BE2C (cell line): ENCODE results near the gene ST6GALNAC5.

Experiments used
- DNase-seq: peaks from one replicate; pipeline ENCODE4 v3.0.0-alpha.2; 2020
- H3K27me3 ChIP-seq: fragments of 250-450 bp; sonication (Bioruptor Pico); 2 replicates; pipeline ENCODE4 v1.5.1; 2020; ENCODE audit warnings: mild to moderate bottlenecking
- H3K36me3 ChIP-seq: fragments of 250-450 bp; sonication (Bioruptor Pico); 2 replicates; pipeline ENCODE4 v1.5.1; 2020; ENCODE audit warnings: mild to moderate bottlenecking
- H3K4me1 ChIP-seq: fragments of 250-450 bp; sonication (Bioruptor Pico); 2 replicates; pipeline ENCODE4 v1.5.1; 2020
- H3K4me3 ChIP-seq: 2 replicates; pipeline ENCODE4 v1.5.1; 2011; ENCODE audit warnings: low read depth, low read length
- H3K9me3 ChIP-seq: fragments of 250-450 bp; sonication (Bioruptor Pico); 2 replicates; pipeline ENCODE4 v1.5.1; 2020
- CTCF ChIP-seq: IDR thresholded peaks from 2 replicates; pipeline ENCODE4 v1.5.1; 2012; ENCODE audit warnings: mild to moderate bottlenecking, low read depth, low read length

Gene ST6GALNAC5

GRCh38 chr1:76841460-76841859, 25.8 kb upstream of the ST6GALNAC5 start:
- H3K4me3 ChIP-seq: no peak overlapping the region

DNA sequence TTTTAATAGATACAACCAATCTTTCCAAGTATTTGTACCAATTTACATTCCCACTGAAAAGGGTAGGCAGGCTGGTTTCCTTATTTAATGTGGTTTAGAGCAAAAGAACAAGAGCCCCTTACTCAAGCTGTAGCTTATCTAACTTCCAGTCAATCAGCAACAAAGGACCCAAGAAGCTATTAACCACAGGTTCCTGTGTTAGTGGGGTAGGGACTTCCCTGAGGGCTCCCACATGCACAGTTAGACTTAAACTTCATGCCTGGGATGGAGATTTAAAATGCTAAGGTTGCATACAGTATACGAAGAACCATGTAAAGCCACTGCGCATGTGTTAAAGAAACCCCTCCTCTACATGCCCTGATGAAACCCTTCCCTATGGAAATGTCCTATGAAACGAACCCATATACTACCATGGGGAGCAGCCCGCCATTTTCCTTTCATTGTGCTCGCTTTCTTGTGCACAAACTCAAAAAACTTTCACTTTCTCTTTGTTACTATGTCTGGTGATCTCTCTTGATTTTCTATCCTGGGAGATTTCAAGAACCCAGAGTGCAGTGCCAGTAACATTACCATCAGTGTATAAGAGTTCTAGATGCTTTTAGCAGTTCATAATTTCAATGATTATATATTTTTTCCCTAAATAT, 23.3 kb upstream of the ST6GALNAC5 start:
- Histone ChIP-seq H3K36me3 (no peaks in the 10 kb centered on the region), H3K9me3 (no peaks in the 10 kb centered on the region), H3K4me1 (no peaks in the 10 kb centered on the region), H3K27me3 (no peaks in the 10 kb centered on the region), H3K4me3 (no peak overlapping the region)
- TF ChIP-seq CTCF: no peak
- no peak for DNase-seq

More at GRCh38 chr1:76841460-76841859, 25.8 kb upstream of the ST6GALNAC5 start:
- DNase-seq: no peak
- Histone ChIP-seq H3K36me3 (no peaks in the 10 kb centered on the region), H3K9me3 (no peaks in the 10 kb centered on the region), H3K4me1 (no peaks in the 10 kb centered on the region), H3K27me3 (no peaks in the 10 kb centered on the region)
- no peak for TF ChIP-seq CTCF

DNA sequence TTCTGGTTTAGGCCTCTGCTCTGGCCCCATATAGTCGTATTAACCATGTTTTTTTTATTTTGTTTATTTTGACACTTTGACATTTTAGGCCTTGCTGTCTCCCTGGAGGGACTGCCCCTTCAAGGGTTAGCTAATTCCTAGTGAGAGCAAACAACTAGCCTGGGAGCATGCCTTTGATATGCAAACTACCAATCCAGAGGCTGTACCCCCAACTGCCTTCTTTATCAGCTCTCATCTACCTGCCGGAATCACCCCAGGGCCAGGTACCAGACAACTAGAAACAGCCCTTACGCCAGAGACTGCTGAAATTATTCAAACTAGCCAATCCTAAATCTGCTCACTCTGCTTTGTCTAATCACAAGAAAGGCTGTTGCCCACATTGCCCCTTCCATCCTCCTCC, 13.0 kb upstream of the ST6GALNAC5 start:
- Histone ChIP-seq H3K36me3 (no peaks in the 10 kb centered on the region), H3K4me1 (no peaks in the 10 kb centered on the region), H3K4me3 (no peak overlapping the region), H3K27me3 (no peaks in the 10 kb centered on the region), H3K9me3 (no peaks in the 10 kb centered on the region)
- no peak for TF ChIP-seq CTCF
- DNase-seq: no peak

- H3K4me1 ChIP-seq: no peaks in the 10 kb centered on the region
- H3K4me3 ChIP-seq: no peak overlapping the region
- H3K9me3 ChIP-seq: no peaks in the 10 kb centered on the region
- no peak for TF ChIP-seq CTCF
- H3K27me3 ChIP-seq: no peaks in the 10 kb centered on the region
- no peaks in the 10 kb centered on the region for H3K36me3 ChIP-seq
- DNase-seq: no peak
These were observed 11.2 kb upstream of the ST6GALNAC5 start for GRCh38 chr1:76856104-76856503.

DNA sequence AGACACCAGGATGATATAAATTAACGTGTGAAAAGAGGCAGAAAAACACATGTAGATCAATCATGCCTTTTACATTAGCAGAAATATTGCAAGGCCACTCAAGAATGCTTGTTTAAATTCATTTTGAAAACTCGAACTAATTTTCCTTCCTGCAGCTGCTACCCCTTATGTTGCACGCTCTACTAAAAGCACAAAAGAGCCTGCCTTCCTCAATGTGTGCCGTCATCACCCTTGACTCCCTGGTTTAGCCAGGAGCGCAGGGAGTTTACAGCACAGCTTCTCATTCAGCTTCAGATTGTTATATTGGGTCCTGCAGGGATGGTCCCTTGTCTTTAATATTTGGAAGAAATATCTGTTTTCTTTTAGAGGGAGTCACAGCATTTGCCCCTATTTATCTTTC, 10.1 kb upstream of the ST6GALNAC5 start:
- TF ChIP-seq CTCF: no peak
- Histone ChIP-seq H3K4me3 (no peak overlapping the region), H3K36me3 (no peaks in the 10 kb centered on the region), H3K9me3 (no peaks in the 10 kb centered on the region), H3K27me3 (no peaks in the 10 kb centered on the region), H3K4me1 (no peaks in the 10 kb centered on the region)
- no peak for DNase-seq

DNA sequence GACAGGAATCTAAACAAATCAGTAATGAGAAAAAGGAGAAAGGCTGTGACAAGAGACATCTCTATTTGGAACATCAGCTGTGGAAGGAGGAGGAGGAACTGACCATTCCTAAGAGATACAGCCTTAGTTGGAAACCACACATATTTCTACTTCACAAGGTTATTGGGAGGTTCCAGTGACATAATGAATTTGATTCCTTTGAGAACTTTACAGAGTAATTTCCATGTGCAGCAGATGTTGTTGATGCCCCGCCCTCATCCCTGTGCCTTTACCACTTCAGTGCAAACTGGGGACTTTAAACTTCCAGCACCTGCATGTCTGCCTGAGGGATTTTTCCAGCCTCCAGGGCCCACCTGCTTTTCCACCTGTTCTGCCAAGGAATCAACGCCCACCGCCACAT, 9.3 kb upstream of the ST6GALNAC5 start:
- no peak for TF ChIP-seq CTCF
- no peaks in the 10 kb centered on the region for H3K4me1 ChIP-seq
- DNase-seq: no peak
- no peak overlapping the region for H3K4me3 ChIP-seq
- H3K9me3 ChIP-seq: no peaks in the 10 kb centered on the region
- no peaks in the 10 kb centered on the region for H3K36me3 ChIP-seq
- no peaks in the 10 kb centered on the region for H3K27me3 ChIP-seq
